Ovary (tissue), 9 donors: Measurements from ENCODE around the gene BBS12. TPM values are rescaled to one million over a fixed set of nuclear protein-coding genes. Genes with fewer than 3 reads are reported as not detected.

Source experiments
- DNase-seq, 5 donors: peaks; one replicate each; pipeline ENCODE4 v3.0.0-alpha.2; 2019 to 2020
- H3K27ac ChIP-seq, 2 donors: fragments of 200-600 bp; one replicate each; pipeline versions ENCODE4 v1.5.1 to v1.8.0; 2019 to 2022
- H3K27me3 ChIP-seq: fragments of 200-600 bp; one replicate; pipeline ENCODE4 v1.8.0; 2022
- H3K36me3 ChIP-seq: fragments of 200-600 bp; sonication (generic); one replicate; pipeline ENCODE4 v1.5.1; 2019
- H3K4me1 ChIP-seq: one replicate; pipeline ENCODE4 v1.8.1; 2013; ENCODE audit warnings: mild to moderate bottlenecking, moderate library complexity; ENCODE audit not compliant: insufficient read depth
- H3K4me3 ChIP-seq: fragments of 200-600 bp; sonication (generic); one replicate; pipeline ENCODE4 v1.5.1; 2017
- H3K9me3 ChIP-seq, 2 donors: fragments of 200-600 bp in 1 of 2; sonication (generic) in 1 of 2; one replicate each; pipeline versions ENCODE4 v1.5.1 to v1.8.1; 2013 to 2019; ENCODE audit warnings: mild to moderate bottlenecking in 1 of 2, moderate library complexity in 1 of 2
- EP300 ChIP-seq: sonication (generic); formaldehyde crosslinking; IDR thresholded peaks from one replicate; pipeline ENCODE4 v1.6.1; 2017; ENCODE audit warnings: antibody characterized with exemption
- POLR2A ChIP-seq: fragments of 450-650 bp; IDR thresholded peaks from one replicate; pipeline ENCODE4 v1.6.1; 2017; ENCODE audit warnings: antibody characterized with exemption, mild to moderate bottlenecking, moderate library complexity
- WGBS, 3 donors: extraction: QIAGEN DNeasy Blood & Tissue Kit in 1 of 3; methylation state at CpG; one replicate each; pipeline versions ENCODE4 v1.1.5 to v1.1.7; 2013 to 2017; 5-methylcytosine and 5-hydroxymethylcytosine counted together
- intact Hi-C, 4 donors: fragments of 100-400 bp; cut with DNase I; formaldehyde crosslinking; loops; one replicate each; pipeline versions ENCODE4 v1.11.0 to v1.15.1; 2022 to 2023
- polyA plus RNA-seq, 2 donors: library from polyadenylated mRNA; stranded (reverse); fragments of 200-250 nt in 1 of 2; fragments of 350-450 nt in 1 of 2; fragmentation: Illumina TruSeq in 1 of 2; extraction: RNeasy Lipid Tissue Mini Kit (QIAGEN cat#74804) in 1 of 2; gene quantifications; one replicate each; pipeline ENCODE4 v1.2.3, GENCODE V29; 2013 to 2014
- total RNA-seq, 7 donors: library from RNA; depleted of rRNA in 2 of 7; stranded (reverse); fragments of >200 nt in 2 of 7; fragmentation: NEBNext Ultra II Directional in 3 of 7; extraction: Animal tissue kit (Norgen Biotek cat#: 25700) in 3 of 7; gene quantifications; one replicate each; pipeline versions ENCODE4 v1.1.0 to v1.2.4, GENCODE V29; 2016 to 2023
- TF ChIP-seq, protein P1 (sequence below), 3 donors: fragments of 450-650 bp in 2 of 3; fragments of 200-600 bp in 1 of 3; IDR thresholded peaks; one replicate each; pipeline versions ENCODE4 v1.5.1 to v1.8.0; 2016 to 2022; ENCODE audit warnings: antibody characterized with exemption in 3 of 3, mild to moderate bottlenecking in 1 of 3
- donor health status: DM: no; HTN: no; CAD: no; lungs with moderate emphysema.
- donor health status: DM: no; HTN: no; CAD: no.
- donor health status: Bipolar disorder and iron deficiency.
- donor health status: DM: yes; HTN: yes; CAD: no.
- donor health status: DM: no; HTN: no; CAD: no.
- donor health status: DM: yes; HTN: yes; CAD: no.

Gene BBS12
- total and polyA plus RNA-seq, 9 donors: 2.6 to 6.8 (median 3.8) TPM

GRCh38 chr4:122788935-122789334 lies 56.4 kb downstream of the BBS12 start:
- Histone ChIP-seq H3K36me3 (no peaks in the 10 kb centered on the region), H3K27me3 (no peaks in the 10 kb centered on the region), H3K4me3 (no peak overlapping the region), H3K27ac (no peak overlapping the region), H3K9me3 (no peaks in the 10 kb centered on the region), H3K4me1 (no peaks in the 10 kb centered on the region)
- 96 to 99% (median 97%) methylated on average over 4 of the region's 4 CpGs for WGBS, 3 donors
- no peak for TF ChIP-seq EP300
- TF ChIP-seq, protein P1, sequence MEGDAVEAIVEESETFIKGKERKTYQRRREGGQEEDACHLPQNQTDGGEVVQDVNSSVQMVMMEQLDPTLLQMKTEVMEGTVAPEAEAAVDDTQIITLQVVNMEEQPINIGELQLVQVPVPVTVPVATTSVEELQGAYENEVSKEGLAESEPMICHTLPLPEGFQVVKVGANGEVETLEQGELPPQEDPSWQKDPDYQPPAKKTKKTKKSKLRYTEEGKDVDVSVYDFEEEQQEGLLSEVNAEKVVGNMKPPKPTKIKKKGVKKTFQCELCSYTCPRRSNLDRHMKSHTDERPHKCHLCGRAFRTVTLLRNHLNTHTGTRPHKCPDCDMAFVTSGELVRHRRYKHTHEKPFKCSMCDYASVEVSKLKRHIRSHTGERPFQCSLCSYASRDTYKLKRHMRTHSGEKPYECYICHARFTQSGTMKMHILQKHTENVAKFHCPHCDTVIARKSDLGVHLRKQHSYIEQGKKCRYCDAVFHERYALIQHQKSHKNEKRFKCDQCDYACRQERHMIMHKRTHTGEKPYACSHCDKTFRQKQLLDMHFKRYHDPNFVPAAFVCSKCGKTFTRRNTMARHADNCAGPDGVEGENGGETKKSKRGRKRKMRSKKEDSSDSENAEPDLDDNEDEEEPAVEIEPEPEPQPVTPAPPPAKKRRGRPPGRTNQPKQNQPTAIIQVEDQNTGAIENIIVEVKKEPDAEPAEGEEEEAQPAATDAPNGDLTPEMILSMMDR (IDR thresholded peaks at IDR 0.05): no peak
- no peak for TF ChIP-seq POLR2A
- DNase-seq: no peak
- intact Hi-C loops: no loop called here

GRCh38 chr4:122793811-122794210 lies 61.3 kb downstream of the BBS12 start:
- TF ChIP-seq POLR2A (no peak), EP300 (no peak)
- TF ChIP-seq, protein P1 (IDR thresholded peaks at IDR 0.05): no peak
- H3K4me3 ChIP-seq: no peak overlapping the region

More at GRCh38 chr4:122793811-122794210, 61.3 kb downstream of the BBS12 start:
- Histone ChIP-seq H3K9me3 (no peaks in the 10 kb centered on the region), H3K27me3 (no peaks in the 10 kb centered on the region), H3K27ac (no peak overlapping the region), H3K4me1 (peaks cover 7% of the 10 kb centered on the region), H3K36me3 (no peaks in the 10 kb centered on the region)
- no peak for DNase-seq
- intact Hi-C loops: no loop called here

Other genes starting within 250 kb of the BBS12 start
- under 1 TPM in 1 of 7 donors, not detected in 6; 0.31 TPM for gene IL21, start 111.6 kb upstream of the BBS12 start, total RNA-seq
- gene IL21, start 111.6 kb upstream of the BBS12 start, polyA plus RNA-seq: not detected
- gene FGF2, start 94.1 kb downstream of the BBS12 start, total RNA-seq: 10 to 100 TPM; 11.7 to 36.0 (median 31.7) TPM
- gene FGF2, start 94.1 kb downstream of the BBS12 start, polyA plus RNA-seq: 1 to 10 TPM; 7.4 to 9.4 TPM
- 1 to 10 TPM; 4.7 to 7.5 (median 5.7) TPM for gene NUDT6, start 189.9 kb downstream of the BBS12 start, total RNA-seq
- gene NUDT6, start 189.9 kb downstream of the BBS12 start, polyA plus RNA-seq: 1 to 10 TPM; 4.6 to 8.1 TPM